HCT116 (cell line): Measurements from ENCODE around the gene COBL. TPM values are rescaled to one million over a fixed set of nuclear protein-coding genes. Genes with fewer than 3 reads are reported as not detected.

Experiments used
- ATAC-seq: fragments of 200-7000 bp; cut with Tn5 transposase; 2 replicates; pipeline ENCODE4 v1.9.1; 2020; ENCODE audit warnings: mild to moderate bottlenecking, moderate library complexity
- BruUV-seq: library from RNA; stranded (reverse); fragments of 400-500 nt; replicated peaks from 2 replicates; lab custom pipeline; 2021; lab: Mats Ljungman, UMichigan
- CTCF ChIA-PET: fragments of 300-600 bp; sonication (Branson Sonifier 250); formaldehyde crosslinking; loops from one replicate; lab custom pipeline; 2021; ENCODE audit warnings: antibody characterized with exemption; lab: Charles Lee
- POLR2A ChIA-PET: fragments of 300-600, 350-600 bp; sonication (Branson Sonifier 250); formaldehyde crosslinking; loops from one replicate; lab custom pipeline; 2021; ENCODE audit warnings: antibody characterized with exemption; lab: Charles Lee
- RAD21 ChIA-PET, 2 experiments: fragments of 300-600 bp; sonication (Branson Sonifier 250); formaldehyde crosslinking; loops; one replicate each; lab custom pipeline; 2023; ENCODE audit warnings: low total read pairs in 2 of 2; ENCODE audit not compliant: uncharacterized antibody in 2 of 2, unreplicated experiment in 2 of 2, low non-redundant PET in 1 of 2; lab: Charles Lee
- DNase-seq: peaks from one replicate; pipeline ENCODE4 v3.0.0-alpha.2; 2010; ENCODE audit warnings: low read depth, low spot score
- H2AFZ ChIP-seq: fragments of 200-600 bp; shearing (Covaris generic), sonication (generic); 2 replicates; pipeline ENCODE4 v1.6.1; 2017; ENCODE audit warnings: low read depth, mixed run types, mixed read lengths, antibody characterized with exemption, low read length; ENCODE audit not compliant: poor library complexity, severe bottlenecking
- H3K27ac ChIP-seq: 2 replicates; pipeline ENCODE4 v1.5.1; 2012; ENCODE audit warnings: low read depth, low read length
- H3K27me3 ChIP-seq: fragments of 200-600 bp; sonication (generic); 2 replicates; pipeline ENCODE4 v1.6.1; 2016; ENCODE audit warnings: mixed run types, low read length, mixed read lengths; ENCODE audit not compliant: insufficient read depth
- H3K36me3 ChIP-seq, 2 experiments: fragments of 200-500 bp in 1 of 2; fragments of 200-600 bp in 1 of 2; sonication (Bioruptor generic) in 1 of 2; sonication (generic) in 1 of 2; 2 replicates each; pipeline versions ENCODE4 v1.5.1 to v1.6.1; 2014 to 2016; ENCODE audit warnings: low read length in 2 of 2, inconsistent platforms in 1 of 2, mixed read lengths in 1 of 2, mixed run types in 1 of 2; ENCODE audit not compliant: insufficient read depth in 2 of 2, control insufficient read depth in 1 of 2
- H3K4me1 ChIP-seq, 2 experiments: fragments of 200-600 bp in 1 of 2; sonication (generic) in 1 of 2; 2 replicates each; pipeline versions ENCODE4 v1.5.1 to v1.6.1; 2012 to 2017; ENCODE audit warnings: low read length in 2 of 2, inconsistent platforms in 1 of 2, mild to moderate bottlenecking in 1 of 2, mixed read lengths in 1 of 2, mixed run types in 1 of 2, moderate library complexity in 1 of 2; ENCODE audit not compliant: insufficient read depth in 2 of 2, control insufficient read depth in 1 of 2
- H3K4me2 ChIP-seq: fragments of 200-600 bp; sonication (generic); 2 replicates; pipeline ENCODE4 v1.6.1; 2017; ENCODE audit warnings: mixed run types, low read length, mixed read lengths
- H3K4me3 ChIP-seq, 2 experiments: fragments of 200-600 bp in 1 of 2; sonication (generic) in 1 of 2; replicated peaks in 1 of 2; 2 replicates each; pipeline ENCODE4 v1.5.1; 2011 to 2016; ENCODE audit warnings: low read length in 2 of 2, control low read depth in 1 of 2, low read depth in 1 of 2, mild to moderate bottlenecking in 1 of 2, mixed read lengths in 1 of 2, mixed run types in 1 of 2
- H3K79me2 ChIP-seq: fragments of 200-600 bp; sonication (generic); 2 replicates; pipeline ENCODE4 v1.6.1; 2017; ENCODE audit warnings: mild to moderate bottlenecking, mixed run types, low read length, moderate library complexity, mixed read lengths; ENCODE audit not compliant: insufficient read depth
- H3K9ac ChIP-seq: fragments of 200-600 bp; sonication (generic); 2 replicates; pipeline ENCODE4 v1.6.1; 2016; ENCODE audit warnings: low read length, mixed read lengths
- H3K9me2 ChIP-seq: fragments of 200-600 bp; sonication (generic), shearing (Covaris generic); 2 replicates; pipeline ENCODE4 v1.6.1; 2017; ENCODE audit warnings: mixed run types, mild to moderate bottlenecking, moderate library complexity; ENCODE audit not compliant: insufficient read depth
- H3K9me3 ChIP-seq, 2 experiments: fragments of 200-500 bp in 1 of 2; fragments of 200-600 bp in 1 of 2; sonication (Bioruptor generic) in 1 of 2; sonication (generic) in 1 of 2; 2 replicates each; pipeline ENCODE4 v1.6.1; 2014 to 2017; ENCODE audit warnings: low read length in 2 of 2, mixed read lengths in 2 of 2, inconsistent platforms in 1 of 2, low read depth in 1 of 2, mild to moderate bottlenecking in 1 of 2, mixed run types in 1 of 2, moderate library complexity in 1 of 2; ENCODE audit not compliant: control insufficient read depth in 1 of 2, insufficient read depth in 1 of 2
- H4K20me1 ChIP-seq: fragments of 200-600 bp; sonication (generic), shearing (Covaris generic); 2 replicates; pipeline ENCODE4 v1.6.1; 2017; ENCODE audit warnings: mixed run types, mild to moderate bottlenecking, moderate library complexity; ENCODE audit not compliant: insufficient read depth
- CBX3 ChIP-seq: IDR thresholded peaks from 2 replicates; pipeline ENCODE4 v1.6.1; 2012; ENCODE audit warnings: low read depth
- CEBPB ChIP-seq: IDR thresholded peaks from 2 replicates; pipeline ENCODE4 v1.6.1; 2012; ENCODE audit warnings: low read depth
- ELF1 ChIP-seq: IDR thresholded peaks from 2 replicates; pipeline ENCODE4 v1.6.1; 2012; ENCODE audit warnings: low read depth, borderline replicate concordance
- EZH2 ChIP-seq: fragments of 200-600 bp; sonication (generic); IDR thresholded peaks from 2 replicates; pipeline ENCODE4 v1.6.1; 2017; ENCODE audit warnings: antibody characterized with exemption, mixed run types
- EZH2phosphoT487 ChIP-seq: fragments of 200-600 bp; IDR thresholded peaks from 2 replicates; pipeline ENCODE4 v1.6.1; 2018; ENCODE audit warnings: antibody characterized with exemption, borderline replicate concordance
- MAX ChIP-seq: IDR thresholded peaks from 2 replicates; pipeline ENCODE4 v1.6.1; 2012
- POLR2AphosphoS5 ChIP-seq: IDR thresholded peaks from 2 replicates; pipeline ENCODE4 v1.6.1; 2011; ENCODE audit warnings: mild to moderate bottlenecking, low read depth, low read length, moderate library complexity
- RAD21 ChIP-seq: IDR thresholded peaks from 2 replicates; pipeline ENCODE4 v1.6.1; 2012; ENCODE audit warnings: low read depth, mild to moderate bottlenecking
- REST ChIP-seq: IDR thresholded peaks from 2 replicates; pipeline ENCODE4 v1.6.1; 2012; ENCODE audit warnings: low read depth
- SIN3A ChIP-seq: IDR thresholded peaks from 2 replicates; pipeline ENCODE4 v1.6.1; 2012; ENCODE audit warnings: low read depth
- SP1 ChIP-seq: IDR thresholded peaks from 2 replicates; pipeline ENCODE4 v1.6.1; 2012; ENCODE audit warnings: low read depth
- SRF ChIP-seq: IDR thresholded peaks from 2 replicates; pipeline ENCODE4 v1.6.1; 2012; ENCODE audit warnings: low read depth
- TCF7L2 ChIP-seq: IDR thresholded peaks from 2 replicates; pipeline ENCODE4 v1.7.0; 2011; ENCODE audit warnings: borderline replicate concordance, inconsistent platforms; ENCODE audit not compliant: insufficient read depth, insufficient read length; ENCODE audit errors: extremely low read depth
- ZBTB33 ChIP-seq: IDR thresholded peaks from 2 replicates; pipeline ENCODE4 v1.6.1; 2011; ENCODE audit warnings: mild to moderate bottlenecking, low read length, moderate library complexity; ENCODE audit not compliant: insufficient replicate concordance; ENCODE audit errors: extremely low read depth
- intact Hi-C: fragments of 100-400 bp; cut with micrococcal nuclease; formaldehyde crosslinking; loops from 2 replicates; pipeline ENCODE4 v1.10.0; 2022
- total RNA-seq: library from RNA; stranded (reverse); gene quantifications from one replicate; pipeline ENCODE4 v1.2.1, GENCODE V29; 2021; ENCODE audit not compliant: unreplicated experiment
- TF ChIP-seq, protein P1 (sequence below), 3 experiments: fragments of 200-600 bp in 1 of 3; sonication (generic) in 1 of 3; IDR thresholded peaks in 2 of 3; conservative IDR thresholded peaks in 1 of 3; 2 replicates each; pipeline ENCODE4 v1.5.1; 2012 to 2017; ENCODE audit warnings: low read depth in 2 of 3, low read length in 2 of 3, antibody characterized with exemption in 1 of 3, borderline replicate concordance in 1 of 3, control low read depth in 1 of 3, mild to moderate bottlenecking in 1 of 3, mixed read lengths in 1 of 3, mixed run types in 1 of 3, moderate library complexity in 1 of 3; ENCODE audit not compliant: insufficient read depth in 1 of 3
- TF ChIP-seq, protein P2 (sequence below): IDR thresholded peaks from 2 replicates; pipeline ENCODE4 v1.6.1; 2012

The COBL gene
- total RNA-seq, 1 experiment from 2014 or later = 19.3 TPM

DNA sequence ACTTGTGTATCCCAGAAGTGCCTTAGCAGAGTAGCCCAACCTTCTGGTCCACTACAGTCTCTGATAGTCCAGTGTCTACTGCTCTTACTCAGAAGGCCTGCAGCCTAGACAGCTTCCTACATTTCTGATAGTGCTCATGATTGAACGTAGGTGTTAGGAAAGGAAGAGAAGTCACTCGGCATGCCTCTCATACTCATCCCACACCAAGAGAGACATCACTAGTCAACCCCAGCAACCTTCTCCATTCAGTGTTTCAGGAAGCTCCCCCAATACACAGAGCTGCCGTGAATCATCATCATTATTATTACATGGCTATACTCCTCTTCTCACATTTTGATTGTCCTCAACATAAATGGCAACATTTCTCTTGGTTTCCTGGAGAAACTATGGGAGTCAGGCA, 166.4 kb downstream of the COBL start:
- Histone ChIP-seq H3K27me3 (no peaks in the 10 kb centered on the region), H3K9ac (no peak overlapping the region), H3K79me2 (no peaks in the 10 kb centered on the region), H3K9me3 (peaks cover 3 to 6% of the 10 kb centered on the region in 2 experiments; a peak in 2 of 4 replicates), H3K27ac (no peak overlapping the region), H3K9me2 (no peaks in the 10 kb centered on the region)
- intact Hi-C loops = no loop called here
- POLR2A ChIA-PET = interaction anchor here (0.6 kb wide), 1 partner anchor 226 kb away, joined by 3 read pairs; no protein-coding TSS in a partner anchor
- DNase-seq (no peak), ATAC-seq (no peak)
- TF ChIP-seq REST (no peak), MAX (no peak), SP1 (no peak), CEBPB (no peak), TCF7L2 (no peak), POLR2AphosphoS5 (no peak), EZH2 (no peak), SRF (no peak), RAD21 (no peak), ELF1 (no peak), CBX3 (no peak), ZBTB33 (no peak), SIN3A (no peak), EZH2phosphoT487 (no peak)
- TF ChIP-seq, protein P1, sequence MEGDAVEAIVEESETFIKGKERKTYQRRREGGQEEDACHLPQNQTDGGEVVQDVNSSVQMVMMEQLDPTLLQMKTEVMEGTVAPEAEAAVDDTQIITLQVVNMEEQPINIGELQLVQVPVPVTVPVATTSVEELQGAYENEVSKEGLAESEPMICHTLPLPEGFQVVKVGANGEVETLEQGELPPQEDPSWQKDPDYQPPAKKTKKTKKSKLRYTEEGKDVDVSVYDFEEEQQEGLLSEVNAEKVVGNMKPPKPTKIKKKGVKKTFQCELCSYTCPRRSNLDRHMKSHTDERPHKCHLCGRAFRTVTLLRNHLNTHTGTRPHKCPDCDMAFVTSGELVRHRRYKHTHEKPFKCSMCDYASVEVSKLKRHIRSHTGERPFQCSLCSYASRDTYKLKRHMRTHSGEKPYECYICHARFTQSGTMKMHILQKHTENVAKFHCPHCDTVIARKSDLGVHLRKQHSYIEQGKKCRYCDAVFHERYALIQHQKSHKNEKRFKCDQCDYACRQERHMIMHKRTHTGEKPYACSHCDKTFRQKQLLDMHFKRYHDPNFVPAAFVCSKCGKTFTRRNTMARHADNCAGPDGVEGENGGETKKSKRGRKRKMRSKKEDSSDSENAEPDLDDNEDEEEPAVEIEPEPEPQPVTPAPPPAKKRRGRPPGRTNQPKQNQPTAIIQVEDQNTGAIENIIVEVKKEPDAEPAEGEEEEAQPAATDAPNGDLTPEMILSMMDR (IDR thresholded peaks at IDR 0.05 in 2 of 3, conservative IDR thresholded peaks at IDR 0.05 in 1 of 3; ENCODE audit: borderline replicate concordance in 1 of 3, insufficient read depth in 1 of 3, low read depth in 2 of 3, low read length in 2 of 3) = no peak
- TF ChIP-seq, protein P2, sequence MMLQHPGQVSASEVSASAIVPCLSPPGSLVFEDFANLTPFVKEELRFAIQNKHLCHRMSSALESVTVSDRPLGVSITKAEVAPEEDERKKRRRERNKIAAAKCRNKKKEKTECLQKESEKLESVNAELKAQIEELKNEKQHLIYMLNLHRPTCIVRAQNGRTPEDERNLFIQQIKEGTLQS = no peak
- TF ChIP-seq, all 23 proteins: peak for 0
- no TSS peak for BruUV-seq
- H2AFZ ChIP-seq = no peak overlapping the region
- no peak overlapping the region for H3K4me3 ChIP-seq
- ChIA-PET CTCF (no interaction called here), RAD21 (no interaction called here)
- H3K36me3 ChIP-seq = no peaks in the 10 kb centered on the region
- H3K4me1 ChIP-seq = no peaks in the 10 kb centered on the region
- no peak overlapping the region for H3K4me2 ChIP-seq
- no peaks in the 10 kb centered on the region for H4K20me1 ChIP-seq
